ENCODE measurements around the gene TRIP10. TPM values are rescaled to one million over a fixed set of nuclear protein-coding genes. Genes with fewer than 3 reads are reported as not detected.

Gene TRIP10
- total and polyA plus RNA-seq, 10 donors: 17.2 to 58.2 (median 34.1) TPM

DNA sequence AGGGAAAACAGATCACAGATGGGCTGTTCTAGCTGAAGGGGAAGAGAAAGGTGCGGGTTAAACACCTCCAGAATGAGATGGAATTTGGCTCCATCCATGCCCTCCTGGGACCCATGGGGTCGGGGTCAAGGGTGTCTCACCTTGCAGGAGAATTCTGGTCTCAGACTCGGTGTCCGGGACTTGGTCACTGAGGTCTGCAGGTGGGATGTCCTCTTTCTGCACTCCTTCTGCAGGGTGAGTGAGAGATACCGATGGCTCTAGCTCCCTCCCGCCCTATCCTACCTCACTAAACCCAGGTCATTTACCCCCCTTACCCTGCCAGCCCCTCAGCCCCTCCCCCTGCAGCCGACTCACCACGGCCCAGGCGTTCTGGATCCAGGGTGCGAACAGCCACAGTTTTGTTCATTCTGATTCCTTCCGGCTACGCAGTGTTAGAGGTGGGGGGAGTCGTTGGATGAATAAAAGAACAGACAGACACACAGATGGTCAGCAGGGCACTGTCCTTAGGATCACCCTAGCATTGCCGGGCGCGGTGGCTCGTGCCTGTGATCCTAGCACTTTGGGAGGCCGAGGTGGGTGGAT is 43.1 kb upstream of the TRIP10 start:
- Histone ChIP-seq H3K4me3 (no peak overlapping the region), H3K27me3 (replicated peaks in 1 of 7) (peaks cover 0 to 13% (median 0%) of the 10 kb centered on the region in 7 donors), H3K27ac (no peak overlapping the region), H3K36me3 (no peaks in the 10 kb centered on the region), H3K4me1 (no peaks in the 10 kb centered on the region), H3K9me3 (no peaks in the 10 kb centered on the region)
- 74 to 83% (median 78%) methylated on average over 13 to 18 of the region's 18 CpGs for WGBS, 5 donors
- peak; percentile 30 for DNase-seq
- no peak for TF ChIP-seq CTCF (IDR thresholded peaks at IDR 0.05 in 8 of 11, conservative IDR thresholded peaks at IDR 0.05 in 3 of 11)
- intact Hi-C loops (cut with DNase I; ENCODE audit: low total_unique reads): no loop called here

DNA sequence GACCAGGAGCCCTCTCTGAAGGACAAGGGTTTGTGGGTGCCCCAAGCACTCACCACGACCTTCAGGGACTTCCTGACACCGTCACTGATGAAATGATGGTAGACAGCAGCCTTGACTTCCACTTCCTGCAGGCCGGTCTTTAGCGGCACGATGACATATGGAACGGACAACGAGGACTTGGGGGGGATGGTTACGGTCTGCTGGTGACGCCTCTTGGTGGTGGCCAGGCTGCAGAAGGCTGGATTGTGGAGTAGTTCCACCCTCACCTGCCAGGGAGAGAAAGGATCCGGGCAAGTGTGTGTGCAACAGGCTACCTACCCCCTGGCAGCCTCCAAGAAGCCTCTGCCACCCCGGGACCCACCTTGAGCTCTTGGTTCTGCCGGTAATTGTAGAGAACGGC is 42.2 kb upstream of the TRIP10 start:
- H3K4me3 ChIP-seq: no peak overlapping the region
- H3K27ac ChIP-seq: no peak overlapping the region
- intact Hi-C loops (cut with DNase I; ENCODE audit: low total_unique reads): no loop called here
- H3K9me3 ChIP-seq: no peaks in the 10 kb centered on the region
- TF ChIP-seq CTCF (IDR thresholded peaks at IDR 0.05 in 8 of 11, conservative IDR thresholded peaks at IDR 0.05 in 3 of 11): no peak
- TF ChIP-seq POLR2A (IDR thresholded peaks at IDR 0.05): no peak
- no peak for TF ChIP-seq POLR2AphosphoS5 (IDR thresholded peaks at IDR 0.05)
- H3K27me3 ChIP-seq (replicated peaks in 1 of 7): peaks cover 0 to 9% (median 0%) of the 10 kb centered on the region in 7 donors
- no peaks in the 10 kb centered on the region for H3K36me3 ChIP-seq
- DNase-seq: peak; percentile 46
- 35 to 61% (median 40%) methylated on average over 10 to 13 of the region's 13 CpGs for WGBS, 5 donors
- no peaks in the 10 kb centered on the region for H3K4me1 ChIP-seq

DNA sequence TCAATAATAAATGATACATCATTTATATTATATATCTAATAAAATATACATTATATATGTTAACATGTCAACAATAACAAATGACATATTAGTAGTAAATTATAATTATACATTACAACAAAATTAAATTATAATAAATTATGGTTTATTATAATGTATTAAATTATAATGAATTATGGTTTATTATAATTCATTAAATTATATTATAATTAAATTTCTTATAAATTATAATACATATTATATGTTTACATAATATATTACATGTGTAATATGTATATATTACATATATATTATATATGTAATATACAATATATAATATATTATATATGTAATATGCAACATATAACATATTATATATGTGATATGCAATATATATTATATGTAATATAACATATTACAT is 39.5 kb upstream of the TRIP10 start:
- Histone ChIP-seq H3K4me1 (no peaks in the 10 kb centered on the region), H3K4me3 (no peak overlapping the region), H3K36me3 (no peaks in the 10 kb centered on the region), H3K27ac (no peak overlapping the region), H3K27me3 (replicated peaks in 1 of 7) (peaks cover 0 to 3% (median 0%) of the 10 kb centered on the region in 7 donors), H3K9me3 (no peaks in the 10 kb centered on the region)
- no peak for DNase-seq
- TF ChIP-seq POLR2A (IDR thresholded peaks at IDR 0.05) (no peak), CTCF (IDR thresholded peaks at IDR 0.05 in 8 of 11, conservative IDR thresholded peaks at IDR 0.05 in 3 of 11) (no peak), POLR2AphosphoS5 (IDR thresholded peaks at IDR 0.05) (no peak)
- intact Hi-C loops (cut with DNase I; ENCODE audit: low total_unique reads): no loop called here

- Histone ChIP-seq H3K36me3 (no peaks in the 10 kb centered on the region), H3K4me1 (no peaks in the 10 kb centered on the region), H3K27me3 (replicated peaks in 1 of 7) (peaks cover 0 to 3% (median 0%) of the 10 kb centered on the region in 7 donors), H3K27ac (no peak overlapping the region), H3K4me3 (no peak overlapping the region), H3K9me3 (no peaks in the 10 kb centered on the region)
- intact Hi-C loops (cut with DNase I; ENCODE audit: low total_unique reads): no loop called here
- 84 to 94% (median 89%) methylated on average over 8 of the region's 8 CpGs for WGBS, 5 donors
- TF ChIP-seq POLR2AphosphoS5 (IDR thresholded peaks at IDR 0.05) (no peak), CTCF (IDR thresholded peaks at IDR 0.05 in 8 of 11, conservative IDR thresholded peaks at IDR 0.05 in 3 of 11) (no peak), POLR2A (IDR thresholded peaks at IDR 0.05) (no peak)
- no peak for DNase-seq
Observed at GRCh38 chr19:6700586-6701316, 38.7 kb upstream of the TRIP10 start.

All from spleen (tissue), 11 donors.